K562 (cell line): Measurements from ENCODE around the gene IGF2BP1. TPM values are rescaled to one million over a fixed set of nuclear protein-coding genes. Genes with fewer than 3 reads are reported as not detected.

ENCODE experiments used
- CEBPB ChIP-seq: fragments of 450-650 bp; IDR thresholded peaks from 2 replicates; pipeline ENCODE4 v1.6.1; 2016; ENCODE audit warnings: missing genetic modification characterization, missing compliant biosample characterization
- CHD7 ChIP-seq: fragments of 200-600 bp; sonication (generic); IDR thresholded peaks from one replicate; pipeline ENCODE4 v1.6.1; 2012; ENCODE audit warnings: mild to moderate bottlenecking, low read depth, low read length, inconsistent platforms
- CTBP1 ChIP-seq: fragments of 450-650 bp; IDR thresholded peaks from 2 replicates; pipeline ENCODE4 v1.6.1; 2016; ENCODE audit warnings: borderline replicate concordance
- MNT ChIP-seq, 2 experiments: fragments of 450-650 bp; conservative IDR thresholded peaks; 2 replicates each; pipeline ENCODE4 v1.6.1; 2017; ENCODE audit warnings: mild to moderate bottlenecking in 2 of 2, moderate library complexity in 2 of 2
- SP2 ChIP-seq: IDR thresholded peaks from 2 replicates; pipeline ENCODE4 v1.6.1; 2011; ENCODE audit warnings: mild to moderate bottlenecking, low read depth, low read length, moderate library complexity; ENCODE audit not compliant: poor library complexity, severe bottlenecking; ENCODE audit errors: extremely low read depth
- STAT5A ChIP-seq: IDR thresholded peaks from 2 replicates; pipeline ENCODE4 v1.6.1; 2012; ENCODE audit warnings: low read length, inconsistent platforms, borderline replicate concordance
- ZNF324 ChIP-seq: fragments of 250-450 bp; sonication (Bioruptor Pico); IDR thresholded peaks from 2 replicates; pipeline ENCODE4 v1.4.0; 2020; ENCODE audit warnings: mild to moderate bottlenecking
- ZNF609 ChIP-seq: sonication (generic); formaldehyde crosslinking; IDR thresholded peaks from 2 replicates; pipeline ENCODE4 v1.8.1; 2023; ENCODE audit warnings: missing genetic modification reagents, mild to moderate bottlenecking, borderline replicate concordance
- polyA plus RNA-seq, 8 experiments: library from polyadenylated mRNA; depleted of rRNA in 4 of 8; stranded (reverse) in 5 of 8; unstranded in 3 of 8; fragments of >200 nt; fragmentation: Nextera tagmentation in 2 of 8; fragmentation: Illumina TruSeq in 1 of 8; extraction: Ambion mirVana in 2 of 8; extraction: Trizol in 1 of 8; gene quantifications; 2 replicates each; pipeline versions ENCODE4 v1.2.1 to v1.2.3, GENCODE V29; 2011 to 2014; ENCODE audit warnings: inconsistent platforms in 1 of 8, missing spikeins in 1 of 8
- total RNA-seq, 7 experiments: library from RNA; depleted of rRNA in 6 of 7; stranded (reverse); fragments of >200 nt in 6 of 7; fragmentation: Illumina TruSeq in 2 of 7; extraction: Trizol in 2 of 7; gene quantifications; 2 replicates each; pipeline versions ENCODE4 v1.2.1 to v1.2.3, GENCODE V29; 2011 to 2021; ENCODE audit warnings: low replicate concordance in 1 of 7

Gene IGF2BP1
- total and polyA plus RNA-seq, 9 of the 15 experiments (the other 6 are each of a cell fraction or from before 2014, with no cell fraction given), result 13.0 to 318 (median 53.6) TPM

- TF ChIP-seq CEBPB (tag), result 0 out of 2 replicates have a peak, but pooled peaks have one; percentile 42
- no peak for TF ChIP-seq ZNF324 (CRISPR knock-in tag)
- no peak for TF ChIP-seq CTBP1
- no peak for TF ChIP-seq STAT5A
- TF ChIP-seq ZNF609 (CRISPR knock-in tag), result no peak
- TF ChIP-seq CHD7, result no peak
- TF ChIP-seq MNT (conservative IDR thresholded peaks at IDR 0.05), result no peak
- TF ChIP-seq SP2, result no peak
Measured at GRCh38 chr17:48998587-48999440, 1.6 kb downstream of the IGF2BP1 start (continued).
